Measurements from ENCODE around the gene KLHL8. TPM values are rescaled to one million over a fixed set of nuclear protein-coding genes. Genes with fewer than 3 reads are reported as not detected.

The KLHL8 gene
- total and polyA plus RNA-seq, 2 donors (not counting 1 experiment from before 2014, with no cell fraction given), result 2.3 to 14.3 TPM

Other genes starting within 250 kb of the KLHL8 start
- 0.32 and 0.39 TPM in 2 replicates for gene HSD17B13, start 102.3 kb upstream of the KLHL8 start, total RNA-seq
- 0.46 and 0.63 TPM in 2 replicates for gene HSD17B13, start 102.3 kb upstream of the KLHL8 start, polyA plus RNA-seq
- 62.2 and 71.0 TPM in 2 replicates for gene HSD17B11, start 170.6 kb upstream of the KLHL8 start, total RNA-seq
- gene HSD17B11, start 170.6 kb upstream of the KLHL8 start, polyA plus RNA-seq, result 26.5 and 32.6 TPM in 2 replicates
- gene NUDT9, start 202.0 kb upstream of the KLHL8 start, total RNA-seq, result 17.5 and 21.5 TPM in 2 replicates
- gene NUDT9, start 202.0 kb upstream of the KLHL8 start, polyA plus RNA-seq, result 10.0 and 14.4 TPM in 2 replicates

Data from B cell (primary cell).